NCI-H2196 (cell line): ENCODE measurements around the gene PDE4D.

Experiments used
- DNase-seq: peaks from one replicate; lab custom pipeline; 2025; ENCODE audit not compliant: unreplicated experiment; lab: John Stamatoyannopoulos, UW

The PDE4D gene

DNA sequence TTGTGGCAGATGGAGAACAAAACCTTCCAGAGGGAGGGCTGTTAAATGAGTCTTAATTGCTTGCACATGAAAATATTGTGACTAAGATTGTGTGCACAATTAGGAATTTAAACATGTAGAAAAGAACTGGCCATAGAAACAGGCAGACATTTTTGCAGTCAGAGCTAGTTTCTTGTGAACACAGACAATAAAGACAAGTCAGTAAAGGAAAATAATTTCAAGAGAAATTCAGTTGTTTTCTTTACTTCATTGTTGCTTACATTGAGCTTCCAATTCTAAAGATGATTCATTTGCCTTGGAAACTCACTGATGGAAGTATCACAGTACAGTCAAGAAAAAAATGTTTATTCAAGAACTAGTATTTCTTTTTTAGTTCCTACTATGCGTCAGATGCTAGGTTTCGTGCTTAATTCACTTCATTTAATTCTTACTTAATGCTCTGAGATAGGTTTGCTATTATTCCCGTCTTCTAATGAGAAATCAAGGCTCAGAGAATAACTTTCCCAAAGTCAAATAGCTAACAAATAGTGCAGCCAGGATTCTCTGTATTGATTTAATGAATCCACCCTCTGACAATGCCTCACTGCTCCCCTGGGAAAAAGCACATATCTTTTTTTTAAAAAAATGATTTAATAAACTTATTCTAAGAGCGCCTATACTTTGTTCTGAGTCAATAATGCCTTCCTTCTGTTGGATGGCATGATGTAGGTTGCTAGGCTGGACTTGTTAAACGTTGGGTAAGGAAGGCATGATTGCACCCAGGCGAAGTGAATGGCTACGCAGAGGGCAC is 729.3 kb downstream of the PDE4D start:
- no peak for DNase-seq

DNA sequence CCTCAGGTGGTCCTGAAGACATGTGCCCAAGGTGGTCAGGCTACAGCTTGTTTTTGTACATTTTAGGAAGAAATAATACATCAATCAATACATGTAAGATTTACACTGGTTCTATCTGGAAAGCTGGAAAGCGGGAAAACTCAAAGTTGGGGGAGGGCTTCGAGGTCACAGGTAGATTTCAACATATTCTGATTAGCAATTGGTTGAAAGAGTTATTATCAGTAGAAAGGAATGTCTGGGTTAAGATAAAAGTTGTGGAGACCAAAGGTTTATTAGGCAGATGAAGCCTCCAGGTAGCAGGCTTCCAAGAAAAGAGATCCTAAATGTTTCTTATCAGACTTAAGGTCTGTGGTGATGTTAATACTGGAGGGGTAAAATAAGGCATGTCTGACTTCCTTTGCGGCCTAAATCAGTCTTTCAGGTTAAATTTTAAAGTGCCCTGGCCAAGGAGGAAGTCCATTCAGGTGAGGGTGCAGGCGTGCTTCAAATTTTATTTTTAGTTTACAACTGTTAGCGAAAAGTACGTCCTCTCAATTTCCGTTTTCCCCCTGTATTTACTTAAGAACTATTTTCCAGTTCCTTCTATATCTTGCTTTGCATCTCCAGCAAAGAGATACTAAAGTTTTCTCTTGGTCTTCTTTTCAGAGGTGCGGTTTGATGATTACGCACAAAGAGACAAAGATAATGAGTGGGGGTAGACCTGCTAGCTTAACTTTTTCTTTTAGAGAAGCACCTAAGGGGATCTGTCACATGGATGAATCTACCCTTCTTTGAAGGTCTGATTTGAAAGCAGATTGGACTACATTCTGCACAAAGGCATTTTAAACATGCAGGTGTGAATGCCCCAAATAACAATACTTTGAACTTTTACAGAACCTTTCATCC is 732.1 kb downstream of the PDE4D start:
- DNase-seq = no peak

DNA sequence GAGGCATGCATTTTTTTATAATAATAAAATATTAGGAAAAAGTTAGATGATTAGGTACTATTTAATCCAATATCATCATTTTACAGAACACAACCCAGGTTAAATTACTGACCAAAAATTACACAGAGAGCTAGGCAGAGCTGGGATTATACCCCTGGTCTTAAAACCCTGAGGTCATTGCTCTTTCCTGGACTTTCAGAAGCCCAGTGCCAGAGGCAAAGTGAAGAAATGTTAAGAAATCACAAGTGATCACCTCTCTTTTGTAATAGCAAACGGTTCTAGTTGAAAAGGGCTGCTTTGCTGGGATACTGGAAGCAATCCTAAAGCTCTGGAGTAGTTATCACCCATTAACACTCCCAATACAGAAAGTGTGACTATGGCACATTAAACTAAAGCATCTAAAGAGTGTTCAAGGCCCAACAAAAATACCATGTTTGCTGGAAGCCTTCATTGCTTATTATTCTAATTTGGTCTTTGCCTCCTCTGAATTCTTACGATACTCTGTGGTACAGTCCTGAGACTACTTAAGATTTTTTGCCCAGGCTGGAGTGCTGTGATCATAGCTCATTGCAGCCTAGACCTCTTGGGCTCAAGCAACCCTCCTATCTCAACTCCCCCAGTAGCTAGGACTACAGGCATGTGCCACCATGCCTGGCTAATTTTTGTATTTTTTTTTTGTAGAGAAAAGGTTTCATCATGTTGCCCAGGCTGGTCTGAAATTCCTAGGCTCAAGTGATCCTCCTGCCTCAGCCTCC is 734.7 kb downstream of the PDE4D start:
- no peak for DNase-seq

GRCh38 chr5:59158165-59158564 is 735.4 kb downstream of the PDE4D start:
- DNase-seq = no peak

DNA sequence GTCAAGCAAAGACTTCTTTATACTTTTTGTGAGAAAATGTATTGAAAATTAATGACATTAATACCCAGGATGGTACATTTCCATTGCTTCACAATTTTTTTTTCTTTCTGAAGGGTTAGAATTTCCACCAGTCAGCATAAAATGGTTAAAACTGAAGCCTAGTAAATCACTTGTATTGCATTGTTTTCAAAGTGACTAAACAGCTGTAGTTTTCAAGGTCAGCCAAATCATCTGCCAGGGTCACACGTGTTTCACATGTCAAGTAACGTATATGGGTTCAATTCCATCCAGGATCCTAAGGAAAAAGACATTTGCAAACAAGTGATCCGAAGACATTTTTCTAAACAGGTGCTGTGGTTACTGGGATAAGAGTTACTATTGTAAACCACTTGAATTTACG is 736.5 kb downstream of the PDE4D start:
- DNase-seq = no peak

DNA sequence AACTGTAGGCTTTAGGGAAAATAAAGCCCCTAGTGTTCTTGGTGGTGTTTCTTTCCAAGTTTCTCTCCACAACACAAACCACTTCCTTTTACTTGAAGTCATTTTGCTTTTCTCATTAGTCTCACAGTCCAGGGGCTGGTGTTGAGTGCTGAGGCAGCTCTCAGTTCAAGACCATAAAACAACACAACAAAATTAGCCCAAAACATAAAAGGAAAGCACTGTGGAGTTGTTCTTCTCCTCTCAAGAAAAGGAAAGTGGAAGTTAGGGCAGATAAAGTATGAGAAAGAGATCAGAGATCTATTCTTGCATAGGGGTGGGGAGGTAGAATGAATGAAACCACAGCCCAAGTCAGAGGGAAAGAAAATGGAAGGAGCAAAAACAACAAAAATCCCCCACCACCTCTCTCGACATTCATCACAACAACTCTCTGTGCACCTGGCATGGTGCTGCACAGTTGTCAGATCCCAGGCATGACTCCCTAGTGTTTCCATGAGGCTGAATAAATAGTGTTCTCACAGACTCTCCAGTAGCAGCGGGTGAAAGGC is 740.8 kb downstream of the PDE4D start:
- no peak for DNase-seq

GRCh38 chr5:59151162-59151889 is 742.2 kb downstream of the PDE4D start:
- DNase-seq = no peak

DNA sequence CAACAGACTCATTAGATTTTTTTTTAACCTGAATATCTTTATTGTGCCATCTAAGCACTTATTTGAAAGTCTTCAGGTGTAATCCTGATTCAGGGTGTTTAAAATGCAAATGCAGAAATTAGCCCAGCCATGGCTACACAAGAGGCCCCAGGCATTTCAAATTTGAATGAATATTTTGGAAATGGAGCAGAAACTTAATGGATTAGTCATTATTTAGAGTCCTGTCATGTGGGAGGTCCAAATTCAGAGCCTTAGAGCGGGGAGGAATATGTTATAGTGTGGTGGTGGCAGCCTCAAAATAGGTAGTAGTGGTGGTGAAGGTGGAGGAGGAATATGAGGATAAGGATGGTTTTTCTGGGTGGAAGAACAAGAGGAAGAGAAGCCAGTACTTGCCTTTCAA is 743.7 kb downstream of the PDE4D start:
- no peak for DNase-seq

GRCh38 chr5:59149271-59149670 is 744.3 kb downstream of the PDE4D start:
- DNase-seq = no peak

DNA sequence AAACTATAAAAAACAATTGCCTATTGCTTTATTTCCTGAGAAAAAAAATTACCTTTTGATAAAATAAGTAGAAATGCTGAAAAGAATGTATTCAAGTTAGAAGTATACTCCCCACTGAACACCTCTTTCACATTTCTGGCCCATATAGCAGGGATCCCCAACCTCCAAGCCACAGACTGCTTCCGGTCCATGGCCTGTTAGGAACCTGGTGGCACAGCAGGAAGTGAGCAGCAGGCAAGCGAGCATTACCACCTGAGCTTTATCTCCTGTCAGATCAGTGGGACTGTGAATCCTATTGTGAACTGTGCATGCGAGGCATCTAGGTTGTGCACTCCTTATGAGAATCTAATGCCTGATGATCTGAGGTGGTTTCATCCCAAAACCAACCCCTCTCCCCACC is 746.8 kb downstream of the PDE4D start:
- no peak for DNase-seq

DNA sequence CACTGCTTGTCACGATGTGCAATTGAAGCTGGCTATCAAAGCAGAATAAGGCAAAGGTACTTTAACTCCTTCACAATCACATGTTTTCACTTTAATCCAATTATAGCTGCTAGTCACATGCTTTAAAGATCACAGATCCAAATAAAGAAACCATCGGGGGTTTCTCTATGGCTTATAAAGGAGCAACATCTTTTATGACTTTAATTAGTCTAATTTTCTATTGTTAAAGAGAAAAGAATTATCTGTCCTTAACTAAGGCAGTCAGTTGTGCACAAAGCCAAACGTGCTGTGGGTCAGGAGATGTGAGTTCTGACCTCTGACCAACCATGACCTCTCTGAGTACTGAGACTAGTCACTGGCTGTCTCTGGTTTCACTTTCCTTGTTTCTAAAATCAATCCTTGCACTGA is 749.6 kb downstream of the PDE4D start:
- DNase-seq = no peak

DNA sequence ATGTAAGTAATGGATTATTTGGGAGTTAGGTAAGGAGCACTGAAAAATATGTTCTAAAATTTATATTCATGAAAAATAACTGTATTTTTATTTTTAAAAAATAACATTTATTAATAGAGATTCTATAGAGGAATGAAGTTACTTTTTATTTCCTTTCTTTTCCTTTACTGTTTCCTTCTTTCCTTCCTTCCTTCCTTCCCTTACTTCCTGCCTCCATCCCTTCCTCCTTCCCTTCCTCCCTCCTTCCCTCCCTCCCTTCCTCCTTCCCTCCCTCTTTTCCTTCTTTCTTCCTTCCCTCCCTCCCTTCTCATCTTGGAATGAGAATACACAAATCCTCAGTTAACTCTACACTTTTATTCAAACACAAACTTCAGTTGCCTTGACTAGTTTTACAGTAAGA is 750.6 kb downstream of the PDE4D start:
- no peak for DNase-seq

- DNase-seq = no peak
Observed at GRCh38 chr5:59142138-59142537, 751.4 kb downstream of the PDE4D start.

DNA sequence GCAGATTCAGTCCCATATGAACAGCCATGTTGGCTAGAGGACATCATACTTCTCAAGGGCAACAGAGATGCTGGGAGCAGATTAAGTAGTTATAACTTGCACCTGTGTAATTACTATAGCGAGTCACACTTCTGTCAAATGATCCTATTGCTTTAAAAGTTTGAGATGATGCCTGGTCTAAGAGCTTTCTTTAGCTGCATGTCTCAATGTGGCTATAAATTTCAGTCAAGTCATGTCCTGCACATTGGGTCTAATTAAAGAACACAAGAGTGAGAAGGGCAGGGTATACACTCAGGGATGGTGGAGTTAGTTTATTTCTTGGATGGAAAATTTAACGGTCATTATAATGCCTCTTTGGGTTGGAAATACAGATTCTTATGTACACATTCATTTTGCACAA is 753.4 kb downstream of the PDE4D start:
- DNase-seq = no peak

DNA sequence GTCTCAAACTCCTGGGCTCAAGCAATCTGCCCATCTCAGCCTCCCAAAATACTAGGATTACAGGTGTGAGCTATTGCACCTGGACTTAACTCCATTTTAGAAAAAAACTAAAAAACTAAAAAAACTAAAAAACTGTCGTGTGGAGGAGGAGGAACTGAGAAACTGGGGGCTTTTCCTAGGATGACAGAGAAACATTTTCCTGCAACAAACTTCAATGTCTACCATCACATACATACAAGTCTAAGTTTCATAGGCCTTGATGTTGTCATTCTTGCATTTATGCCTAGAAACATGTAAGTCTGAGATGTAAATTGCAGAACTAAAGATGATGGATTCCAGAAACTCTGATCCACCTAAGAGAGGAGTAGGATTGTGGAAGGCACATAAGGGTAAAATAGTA is 753.8 kb downstream of the PDE4D start:
- DNase-seq = no peak

GRCh38 chr5:59138509-59138908 is 755.0 kb downstream of the PDE4D start:
- DNase-seq = no peak

GRCh38 chr5:59137846-59138245 is 755.7 kb downstream of the PDE4D start:
- no peak for DNase-seq

GRCh38 chr5:59136549-59136948 is 757.0 kb downstream of the PDE4D start:
- no peak for DNase-seq

DNA sequence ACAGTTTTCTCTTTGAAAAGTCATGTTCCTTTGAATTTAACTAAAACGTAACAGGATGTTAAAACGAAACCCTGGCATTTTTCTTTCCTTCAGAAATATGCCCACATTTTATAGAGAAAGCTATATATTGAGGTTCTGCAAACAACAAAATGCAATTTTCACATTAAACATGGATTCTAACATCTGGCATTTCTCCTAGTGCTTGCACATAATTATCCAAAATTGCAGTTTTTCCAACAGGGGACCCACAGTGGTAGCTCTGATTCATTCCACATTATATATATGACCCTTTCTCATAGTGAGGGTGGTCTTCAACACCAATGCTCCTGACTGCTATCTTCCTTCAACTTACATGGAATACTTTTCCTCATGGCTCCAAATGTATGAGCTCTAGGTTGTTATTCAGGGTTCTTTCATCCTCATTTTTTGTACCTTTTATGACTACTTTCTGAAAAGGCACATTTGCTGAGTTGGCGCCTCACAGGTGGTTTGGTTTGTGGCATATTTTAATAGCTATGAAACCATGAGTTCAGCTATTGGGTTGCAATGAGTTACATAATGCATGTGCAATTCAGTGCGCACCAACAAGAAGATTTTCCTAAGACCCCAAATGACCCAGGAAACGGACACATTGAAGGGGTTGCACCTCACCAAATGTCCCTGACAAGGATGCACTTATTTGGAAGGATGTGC is 758.9 kb downstream of the PDE4D start:
- DNase-seq = no peak

DNA sequence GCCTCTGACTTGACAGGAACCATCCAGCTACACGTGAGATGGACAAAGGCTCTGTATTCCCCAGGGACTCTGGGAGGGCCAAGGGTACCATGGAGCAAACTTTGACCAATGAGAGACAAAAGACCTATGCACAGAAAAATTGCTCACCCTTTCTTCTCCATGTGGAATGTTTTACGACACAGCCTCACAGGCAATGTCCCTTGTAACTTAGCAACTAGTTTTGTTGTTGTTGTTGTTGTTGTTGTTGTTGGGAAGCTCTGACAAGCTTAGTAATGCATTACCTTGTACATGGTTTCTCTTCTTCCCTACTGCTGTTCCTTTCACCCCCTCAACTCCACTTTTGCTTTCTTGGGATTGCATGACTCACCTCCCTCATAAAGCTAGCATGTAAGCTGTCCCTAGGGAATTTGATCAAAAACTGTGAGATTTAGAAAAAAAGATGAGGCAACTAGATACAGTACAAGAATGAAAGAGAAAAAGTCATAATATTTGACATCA is 759.7 kb downstream of the PDE4D start:
- no peak for DNase-seq
